Right atrium auricular region (tissue), 2 donors: ENCODE measurements around the gene SLC4A1. TPM values are rescaled to one million over a fixed set of nuclear protein-coding genes. Genes with fewer than 3 reads are reported as not detected.
"Not testable (repeated sequence)": the region's sequence is repeated elsewhere in the genome, so short reads cannot be mapped to it uniquely, and the experiment has no call there.

Experiments
- DNase-seq: peaks from one replicate; pipeline ENCODE4 v3.0.0-alpha.2; 2019; ENCODE audit warnings: low spot score
- H3K27ac ChIP-seq, 2 donors: fragments of 200-600 bp; sonication (generic); 1 replicate in 1 of 2; 2 replicates in 1 of 2; pipeline ENCODE4 v1.5.1; 2016 to 2019
- H3K27me3 ChIP-seq, 2 donors: fragments of 200-600 bp; sonication (generic); one replicate each; pipeline versions ENCODE4 v1.5.1 to v1.6.0; 2017 to 2019
- H3K36me3 ChIP-seq: fragments of 200-600 bp; sonication (generic); one replicate; pipeline ENCODE4 v1.5.1; 2016
- H3K4me1 ChIP-seq, 2 donors: fragments of 200-600 bp; sonication (generic); one replicate each; pipeline versions ENCODE4 v1.5.1 to v1.6.0; 2017 to 2019
- H3K4me3 ChIP-seq, 2 donors: fragments of 200-600 bp; sonication (generic); 1 replicate in 1 of 2; 2 replicates in 1 of 2; pipeline ENCODE4 v1.5.1; 2017 to 2019; ENCODE audit warnings: mild to moderate bottlenecking in 1 of 2, moderate library complexity in 1 of 2
- H3K9me3 ChIP-seq, 2 donors: fragments of 200-600 bp; sonication (generic); one replicate each; pipeline ENCODE4 v1.5.1; 2019
- CTCF ChIP-seq, 2 donors: fragments of 200-600 bp; sonication (generic); IDR thresholded peaks; one replicate each; pipeline ENCODE4 v1.5.1; 2019; ENCODE audit warnings: antibody characterized with exemption in 2 of 2
- total RNA-seq, 2 donors: library from RNA; depleted of rRNA; stranded (reverse); fragments of >200 nt; gene quantifications; one replicate each; pipeline ENCODE4 v1.1.0, GENCODE V29; 2016

Gene SLC4A1
- total RNA-seq, 2 donors from 2014 or later: 0.47 to 1.1 TPM

- DNase-seq: no peak
- no peak for TF ChIP-seq CTCF (IDR thresholded peaks at IDR 0.05)
- Histone ChIP-seq H3K9me3 (no peaks in the 10 kb centered on the region), H3K27me3 (no peaks in the 10 kb centered on the region), H3K36me3 (no peaks in the 10 kb centered on the region), H3K4me3 (no peak overlapping the region), H3K27ac (peak overlapping the region in 1 of 2 donors; percentile 7), H3K4me1 (peaks cover 0 to 24% of the 10 kb centered on the region in 2 donors)
Measured at GRCh38 chr17:44247440-44247841, 20.5 kb downstream of the SLC4A1 start.

- Histone ChIP-seq H3K27ac (no peak overlapping the region), H3K36me3 (no peaks in the 10 kb centered on the region), H3K4me1 (peaks cover 0 to 6% of the 10 kb centered on the region in 2 donors), H3K9me3 (no peaks in the 10 kb centered on the region), H3K4me3 (no peak overlapping the region), H3K27me3 (no peaks in the 10 kb centered on the region)
- TF ChIP-seq CTCF (IDR thresholded peaks at IDR 0.05): no peak
- DNase-seq: no peak
Measured at GRCh38 chr17:44241106-44241624, 26.8 kb downstream of the SLC4A1 start.

- not testable (repeated sequence) for H3K27me3 ChIP-seq, H3K4me3 ChIP-seq, H3K4me1 ChIP-seq, H3K27ac ChIP-seq, H3K9me3 ChIP-seq, DNase-seq, H3K36me3 ChIP-seq
Measured at GRCh38 chr17:44237886-44238285, 30.0 kb downstream of the SLC4A1 start.

GRCh38 chr17:44236444-44236991 is 31.4 kb downstream of the SLC4A1 start:
- no peak overlapping the region for H3K27ac ChIP-seq
- no peak for TF ChIP-seq CTCF (IDR thresholded peaks at IDR 0.05)
- H3K36me3 ChIP-seq: no peaks in the 10 kb centered on the region

GRCh38 chr17:44235583-44235936 is 32.4 kb downstream of the SLC4A1 start:
- DNase-seq: no peak
- TF ChIP-seq CTCF (IDR thresholded peaks at IDR 0.05): no peak
- H3K4me1 ChIP-seq: no peaks in the 10 kb centered on the region
- H3K4me3 ChIP-seq: no peak overlapping the region
- H3K36me3 ChIP-seq: no peaks in the 10 kb centered on the region
- no peaks in the 10 kb centered on the region for H3K27me3 ChIP-seq
- no peaks in the 10 kb centered on the region for H3K9me3 ChIP-seq
- no peak overlapping the region for H3K27ac ChIP-seq

More at GRCh38 chr17:44236444-44236991, 31.4 kb downstream of the SLC4A1 start:
- Histone ChIP-seq H3K4me1 (no peaks in the 10 kb centered on the region), H3K4me3 (no peak overlapping the region), H3K27me3 (no peaks in the 10 kb centered on the region), H3K9me3 (no peaks in the 10 kb centered on the region)
- no peak for DNase-seq

GRCh38 chr17:44233582-44233981 is 34.4 kb downstream of the SLC4A1 start:
- Histone ChIP-seq H3K27ac (no peak overlapping the region), H3K36me3 (no peaks in the 10 kb centered on the region), H3K9me3 (no peaks in the 10 kb centered on the region), H3K27me3 (no peaks in the 10 kb centered on the region), H3K4me1 (no peaks in the 10 kb centered on the region), H3K4me3 (no peak overlapping the region)
- no peak for DNase-seq
- no peak for TF ChIP-seq CTCF (IDR thresholded peaks at IDR 0.05)
